GM12873 (cell line): ENCODE measurements around the gene RALGPS2.

Source experiments
- CTCF ChIP-seq: IDR thresholded peaks from 2 replicates; pipeline ENCODE4 v1.5.1; 2012; ENCODE audit warnings: low read depth, mild to moderate bottlenecking, moderate library complexity, low read length, control low read depth; ENCODE audit not compliant: insufficient read depth; ENCODE audit errors: missing control alignments

RALGPS2 gene

GRCh38 chr1:178864326-178864725 is 139.3 kb downstream of the RALGPS2 start:
- no peak for TF ChIP-seq CTCF

GRCh38 chr1:178867670-178868069 is 142.6 kb downstream of the RALGPS2 start:
- TF ChIP-seq CTCF, result no peak

DNA sequence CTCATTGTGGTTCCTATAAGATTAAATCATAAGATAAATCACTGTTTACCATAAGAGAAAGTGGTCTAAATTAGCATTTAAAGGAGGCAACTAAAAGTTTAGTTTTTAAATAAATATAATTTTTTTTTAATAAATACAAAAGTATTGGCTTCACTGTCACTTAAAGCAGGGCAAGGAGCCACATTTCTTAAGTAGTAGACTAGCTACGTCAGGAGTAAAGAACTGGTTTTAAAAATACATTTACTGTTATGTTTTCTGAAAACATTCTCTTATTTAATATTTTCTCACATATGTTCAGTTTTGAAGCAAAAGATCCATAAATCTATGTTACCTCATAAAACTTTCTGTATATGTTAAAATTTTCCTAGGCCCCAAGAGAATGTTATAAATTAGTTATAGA is 143.7 kb downstream of the RALGPS2 start:
- TF ChIP-seq CTCF, result no peak

GRCh38 chr1:178869119-178869697 is 144.2 kb downstream of the RALGPS2 start:
- TF ChIP-seq CTCF, result no peak

DNA sequence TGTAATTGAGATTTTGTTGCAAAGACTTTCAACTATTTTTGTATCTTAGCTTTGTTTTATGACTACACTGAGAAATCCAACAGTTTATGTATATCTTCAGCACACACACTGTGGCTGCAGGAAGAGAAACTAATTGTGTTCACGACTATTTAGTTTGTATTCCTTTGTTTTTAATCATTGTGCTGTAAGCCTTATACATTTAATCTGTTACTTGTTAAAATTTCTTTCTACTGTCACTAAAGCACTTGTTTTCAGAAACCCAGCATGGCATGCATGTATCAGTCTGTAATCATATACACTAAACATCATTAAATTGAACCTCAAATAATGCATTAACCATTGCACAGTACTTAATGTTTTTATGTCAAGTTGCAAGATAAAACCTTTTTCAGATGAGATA is 145.2 kb downstream of the RALGPS2 start:
- TF ChIP-seq CTCF, result no peak

- TF ChIP-seq CTCF, result no peak
Observed at GRCh38 chr1:178870944-178871343, 145.9 kb downstream of the RALGPS2 start, which contains the start of gene ANGPTL1. ANGPTL1 (minus strand) TSS chr1:178871077; CDS start chr1:178865776, 5,301 bp downstream.

DNA sequence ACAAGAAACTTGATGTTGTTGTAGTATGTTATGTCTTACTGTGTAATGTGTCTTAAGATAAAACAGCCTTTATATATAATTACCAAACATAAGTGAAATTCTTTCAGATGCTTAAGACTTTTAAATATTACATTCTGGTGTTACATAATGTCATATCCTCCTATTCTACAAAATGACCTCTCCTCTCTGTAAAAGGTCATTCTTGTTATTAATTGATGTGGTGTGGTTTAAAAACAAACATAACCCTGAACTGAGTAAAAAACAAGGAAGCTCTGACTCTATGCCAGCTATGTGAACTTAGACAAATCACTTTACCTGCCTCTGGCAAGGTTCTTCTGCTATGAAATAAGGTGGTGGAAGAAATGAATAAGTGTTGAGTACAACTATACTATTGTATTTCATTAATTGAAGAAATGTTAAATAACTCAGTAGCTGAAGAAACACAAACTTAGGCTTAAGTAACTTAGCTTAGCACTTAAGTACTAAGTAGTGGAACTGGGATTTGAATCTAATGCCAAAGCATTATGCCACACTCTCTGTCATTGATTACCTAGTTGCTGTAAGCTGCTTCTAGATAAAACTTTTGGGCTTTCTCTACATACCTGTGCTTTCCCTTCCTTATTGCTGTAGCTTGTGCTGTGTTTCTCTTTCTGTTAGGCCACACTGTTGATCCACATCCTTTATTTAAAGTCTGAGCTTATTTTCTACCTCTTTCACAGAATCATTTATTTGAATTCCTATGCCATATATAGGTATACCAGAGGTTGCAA is 146.7 kb downstream of the RALGPS2 start:
- no peak for TF ChIP-seq CTCF
